Liver (tissue), 3 donors: ENCODE measurements around the gene KRT28.

Experiments used
- CTCF ChIP-seq: fragments of 150-350 bp; IDR thresholded peaks from 2 replicates; pipeline ENCODE4 v1.5.1; 2017; ENCODE audit warnings: improper control_type of control experiment, low read depth, low read length; ENCODE audit not compliant: missing input control
- EGR1 ChIP-seq, 2 donors: IDR thresholded peaks; 2 replicates each; pipeline ENCODE4 v1.6.1; 2016 to 2018; ENCODE audit warnings: antibody characterized with exemption in 2 of 2, low read depth in 2 of 2
- FOXA2 ChIP-seq: IDR thresholded peaks from 2 replicates; pipeline ENCODE4 v1.6.1; 2016; ENCODE audit warnings: antibody characterized with exemption
- HNF4G ChIP-seq: IDR thresholded peaks from 2 replicates; pipeline ENCODE4 v1.6.1; 2016; ENCODE audit warnings: antibody characterized with exemption
- JUND ChIP-seq, 2 donors: IDR thresholded peaks; 2 replicates each; pipeline ENCODE4 v1.6.1; 2016; ENCODE audit warnings: antibody characterized with exemption in 2 of 2
- NR2F2 ChIP-seq: IDR thresholded peaks from 2 replicates; pipeline ENCODE4 v1.6.1; 2016; ENCODE audit warnings: antibody characterized with exemption
- RAD21 ChIP-seq, 2 donors: IDR thresholded peaks; 2 replicates each; pipeline ENCODE4 v1.6.1; 2016; ENCODE audit warnings: antibody characterized with exemption in 2 of 2, mild to moderate bottlenecking in 2 of 2
- RXRA ChIP-seq, 2 donors: IDR thresholded peaks; 2 replicates each; pipeline ENCODE4 v1.6.1; 2017 to 2018; ENCODE audit warnings: antibody characterized with exemption in 2 of 2, mild to moderate bottlenecking in 1 of 2
- SP1 ChIP-seq: IDR thresholded peaks from 2 replicates; pipeline ENCODE4 v1.6.1; 2018; ENCODE audit warnings: antibody characterized with exemption, mild to moderate bottlenecking
- TAF1 ChIP-seq: conservative IDR thresholded peaks from 2 replicates; pipeline ENCODE4 v1.6.1; 2016; ENCODE audit warnings: antibody characterized with exemption, mild to moderate bottlenecking
- YY1 ChIP-seq: IDR thresholded peaks from 2 replicates; pipeline ENCODE4 v1.6.1; 2016; ENCODE audit warnings: antibody characterized with exemption, mild to moderate bottlenecking
- ZBTB33 ChIP-seq: IDR thresholded peaks from 2 replicates; pipeline ENCODE4 v1.6.1; 2016; ENCODE audit warnings: antibody characterized with exemption
- donor health status: healthy.
- donor health status: healthy.

- TF ChIP-seq HNF4G (no peak), CTCF (no peak), ZBTB33 (no peak), TAF1 (no peak), NR2F2 (no peak), EGR1 (IDR thresholded peaks at IDR 0.05; ENCODE audit: low read depth in 2 of 2) (no peak), RXRA (IDR thresholded peaks at IDR 0.05) (no peak), RAD21 (IDR thresholded peaks at IDR 0.05) (no peak), YY1 (no peak), JUND (IDR thresholded peaks at IDR 0.05) (no peak), FOXA2 (no peak), SP1 (no peak)
Measured at GRCh38 chr17:40796846-40797245, 2.9 kb downstream of the KRT28 start.
